PC-3 (cell line): ENCODE measurements around the gene FRAT2.

Experiments
- EZH2 ChIP-seq: fragments of 300-600 bp; sonication (generic); IDR thresholded peaks from one replicate; pipeline ENCODE4 v1.6.1; 2017; ENCODE audit warnings: antibody characterized with exemption, mild to moderate bottlenecking, low read length; ENCODE audit not compliant: unreplicated experiment
- EZH2phosphoT487 ChIP-seq: fragments of 300-600 bp; sonication (generic); IDR thresholded peaks from 2 replicates; pipeline ENCODE4 v1.6.1; 2018; ENCODE audit warnings: mild to moderate bottlenecking, antibody characterized with exemption, low read length, borderline replicate concordance

DNA sequence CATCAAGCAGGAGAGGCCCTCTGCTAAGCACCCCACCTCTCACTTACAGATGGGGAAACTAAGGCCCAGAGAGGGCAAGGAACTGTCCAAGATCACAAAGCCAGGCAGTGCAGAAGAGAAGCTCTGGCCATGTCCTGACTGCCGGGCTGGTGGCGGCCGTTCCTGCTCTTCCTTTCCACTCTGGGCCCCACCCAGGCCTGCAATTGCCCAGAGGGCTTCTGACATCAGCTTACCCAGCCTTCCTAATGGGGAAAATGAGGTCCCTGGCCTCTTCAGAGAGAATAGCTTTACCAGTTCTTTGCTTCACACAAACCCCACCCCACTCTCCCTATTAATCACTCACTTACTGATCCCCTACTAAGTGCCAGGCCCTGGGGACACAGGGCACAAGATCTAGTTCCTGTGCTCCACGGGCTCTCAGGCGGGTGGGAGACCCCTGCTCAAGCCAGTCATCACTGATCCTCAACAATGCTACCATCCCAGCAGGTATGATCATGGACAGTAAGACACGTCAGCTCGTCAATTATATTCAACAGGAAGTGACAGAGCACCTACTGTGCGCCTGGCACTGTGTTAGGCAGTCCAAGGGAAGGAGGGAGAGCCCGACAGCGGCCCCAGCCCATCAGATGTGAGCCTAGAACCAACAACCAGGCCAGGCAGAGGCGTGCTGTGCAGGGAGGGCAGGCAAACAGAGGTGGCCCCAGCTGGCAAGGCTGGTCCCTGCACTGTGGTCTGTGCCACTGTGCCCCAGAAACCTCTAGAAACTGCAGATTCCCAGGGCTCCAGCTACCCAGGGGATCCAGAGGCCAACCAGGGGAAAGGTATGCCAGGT, 26.4 kb upstream of the FRAT2 start:
- TF ChIP-seq EZH2 (no peak), EZH2phosphoT487 (no peak)
